Measurements from ENCODE around the gene NECAB2.

NECAB2 gene

DNA sequence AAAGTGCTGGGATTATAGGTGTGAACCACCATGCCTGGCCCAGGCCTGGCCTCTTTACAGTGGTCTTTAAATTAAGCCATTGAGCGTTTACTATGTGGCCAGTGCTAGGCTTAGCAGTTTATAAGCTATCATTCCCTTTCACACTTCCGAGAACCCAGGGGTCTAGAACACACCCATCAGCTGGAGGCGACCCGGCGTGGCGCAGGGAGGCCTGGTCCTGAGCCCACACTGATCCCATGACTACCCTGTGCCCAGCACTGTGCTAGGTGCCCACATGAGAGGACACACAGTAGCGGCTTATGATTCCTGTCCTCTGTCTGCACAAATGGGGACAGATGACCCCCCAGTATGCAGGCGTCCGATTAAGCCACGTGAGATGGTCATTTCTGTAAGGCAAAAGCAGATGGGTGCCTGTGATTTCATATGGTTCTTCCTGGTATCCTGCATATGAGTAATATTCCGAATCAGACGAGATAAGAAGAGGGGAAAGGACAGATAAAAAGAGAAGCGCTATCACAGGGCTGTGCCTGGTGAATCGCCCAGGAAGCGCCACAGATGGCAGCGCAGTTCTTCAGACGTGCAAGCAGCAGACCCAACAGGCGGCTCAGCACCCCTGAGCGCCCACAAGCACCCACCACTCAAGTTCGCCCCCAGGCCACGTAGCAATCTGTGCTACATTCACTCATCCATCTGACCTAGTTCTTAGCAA, 9.8 kb upstream of the NECAB2 start:
- Histone ChIP-seq H3K4me3 (no peak overlapping the region), H4K20me1 (no peaks in the 10 kb centered on the region), H3K27me3 (peaks cover 26% of the 10 kb centered on the region), H3K4me1 (peaks cover 5% of the 10 kb centered on the region), H3K27ac (no peak overlapping the region), H3K9ac (no peak overlapping the region), H3K4me2 (no peak overlapping the region), H3K36me3 (no peaks in the 10 kb centered on the region), H3K9me3 (no peaks in the 10 kb centered on the region)
- no peak for TF ChIP-seq Cebpa-rat (IDR thresholded peaks at IDR 0.05)

GRCh38 chr16:83958846-83959565, 9.0 kb upstream of the NECAB2 start:
- Histone ChIP-seq H3K4me2 (no peak overlapping the region), H3K4me3 (no peak overlapping the region), H4K20me1 (no peaks in the 10 kb centered on the region), H3K9me3 (no peaks in the 10 kb centered on the region), H3K9ac (no peak overlapping the region), H3K4me1 (no peaks in the 10 kb centered on the region), H3K36me3 (no peaks in the 10 kb centered on the region), H3K27me3 (peaks cover 18% of the 10 kb centered on the region), H3K27ac (no peak overlapping the region)
- no peak for TF ChIP-seq Cebpa-rat (IDR thresholded peaks at IDR 0.05)

DNA sequence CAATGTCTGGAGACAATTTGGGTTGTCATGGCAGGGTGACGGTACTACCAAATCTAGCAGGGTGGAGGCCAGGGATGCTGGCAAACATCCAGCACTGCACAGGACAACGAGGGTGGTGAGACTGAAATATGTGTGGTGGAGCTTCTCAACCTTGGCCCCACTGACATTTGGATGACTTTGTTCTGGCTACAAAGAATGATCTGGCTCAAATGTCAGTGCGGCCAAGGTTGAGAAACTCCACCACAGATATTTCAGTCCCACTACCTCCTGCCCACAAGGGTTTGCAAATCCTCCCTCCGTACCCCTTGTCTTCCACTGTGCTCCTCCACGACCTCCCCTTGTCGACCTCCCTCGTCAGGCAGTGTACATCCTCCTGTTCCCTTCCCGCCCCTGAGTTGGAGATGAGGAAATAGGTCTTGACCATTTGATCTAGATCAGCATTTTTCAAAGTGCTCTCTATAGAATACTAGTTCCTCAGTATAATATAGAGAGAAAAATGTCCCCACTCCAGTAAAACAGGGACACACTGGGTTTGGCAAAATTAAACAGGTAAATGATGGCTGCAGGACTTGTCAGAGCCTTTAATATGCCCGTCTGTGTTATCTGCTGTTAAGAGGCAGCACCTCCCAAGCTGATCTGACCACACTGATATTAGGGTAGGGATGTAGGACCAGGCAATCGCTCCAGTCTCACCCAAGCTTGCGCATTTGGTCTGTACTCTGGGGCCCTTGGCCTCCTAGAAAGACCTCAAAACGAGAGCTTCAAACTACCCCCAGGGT, 8.2 kb upstream of the NECAB2 start:
- Histone ChIP-seq H3K9ac (no peak overlapping the region), H3K4me3 (no peak overlapping the region), H3K9me3 (no peaks in the 10 kb centered on the region), H4K20me1 (no peaks in the 10 kb centered on the region), H3K27ac (no peak overlapping the region), H3K36me3 (no peaks in the 10 kb centered on the region), H3K4me2 (no peak overlapping the region), H3K4me1 (no peaks in the 10 kb centered on the region), H3K27me3 (peaks cover 10% of the 10 kb centered on the region)
- no peak for TF ChIP-seq Cebpa-rat (IDR thresholded peaks at IDR 0.05)

DNA sequence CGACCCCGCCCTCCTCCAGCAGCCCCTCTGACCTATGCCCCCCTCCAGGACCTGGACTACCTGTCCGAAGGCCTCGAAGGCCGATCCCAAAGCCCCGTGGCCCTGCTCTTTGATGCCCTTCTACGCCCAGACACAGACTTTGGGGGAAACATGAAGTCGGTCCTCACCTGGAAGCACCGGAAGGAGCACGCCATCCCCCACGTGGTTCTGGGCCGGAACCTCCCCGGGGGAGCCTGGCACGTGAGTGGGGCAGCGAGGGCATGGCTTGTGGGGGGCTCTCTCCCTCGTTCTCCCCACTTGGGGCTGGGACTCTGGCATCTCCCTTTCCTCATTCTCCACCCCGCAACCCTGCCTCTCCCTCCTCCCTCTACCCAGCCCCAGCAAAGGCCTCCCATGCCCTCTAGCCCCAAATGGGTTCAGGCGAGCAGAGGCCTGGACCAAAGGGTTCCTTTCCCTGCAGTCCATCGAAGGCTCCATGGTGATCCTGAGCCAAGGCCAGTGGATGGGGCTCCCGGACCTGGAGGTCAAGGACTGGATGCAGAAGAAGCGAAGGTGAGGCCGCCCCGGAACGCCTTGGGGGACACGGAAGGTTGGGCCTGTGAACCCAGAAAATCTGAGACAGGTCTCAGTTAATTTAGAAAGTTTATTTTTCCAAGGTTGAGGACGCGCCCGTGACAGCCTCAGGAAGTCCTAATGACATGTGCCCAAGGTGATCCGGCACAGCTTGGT, 7.4 kb upstream of the NECAB2 start:
- H3K4me2 ChIP-seq = no peak overlapping the region
- H3K9ac ChIP-seq = no peak overlapping the region
- no peaks in the 10 kb centered on the region for H3K9me3 ChIP-seq
- H3K36me3 ChIP-seq = no peaks in the 10 kb centered on the region
- no peak overlapping the region for H3K27ac ChIP-seq
- no peaks in the 10 kb centered on the region for H3K4me1 ChIP-seq
- no peak overlapping the region for H3K4me3 ChIP-seq
- peaks cover 2% of the 10 kb centered on the region; the same call in 1 of the 2 replicates for H3K27me3 ChIP-seq
- TF ChIP-seq Cebpa-rat (IDR thresholded peaks at IDR 0.05) = no peak
- H4K20me1 ChIP-seq = no peaks in the 10 kb centered on the region

- Histone ChIP-seq H3K27me3 (no peaks in the 10 kb centered on the region), H3K4me3 (no peak overlapping the region), H3K4me2 (no peak overlapping the region), H4K20me1 (no peaks in the 10 kb centered on the region), H3K9me3 (no peaks in the 10 kb centered on the region), H3K9ac (no peak overlapping the region), H3K4me1 (no peaks in the 10 kb centered on the region), H3K36me3 (no peaks in the 10 kb centered on the region), H3K27ac (no peak overlapping the region)
- no peak for TF ChIP-seq Cebpa-rat (IDR thresholded peaks at IDR 0.05)
Measured at GRCh38 chr16:83961591-83961990, 6.5 kb upstream of the NECAB2 start.

- Histone ChIP-seq H3K27me3 (peaks cover 5% of the 10 kb centered on the region; the same call in 1 of the 2 replicates), H3K9ac (no peak overlapping the region), H3K4me2 (no peak overlapping the region), H3K4me1 (no peaks in the 10 kb centered on the region), H3K4me3 (no peak overlapping the region), H3K36me3 (no peaks in the 10 kb centered on the region), H4K20me1 (no peaks in the 10 kb centered on the region), H3K9me3 (no peaks in the 10 kb centered on the region), H3K27ac (no peak overlapping the region)
- TF ChIP-seq Cebpa-rat (IDR thresholded peaks at IDR 0.05) = no peak
Measured at GRCh38 chr16:83963277-83964119, 4.5 kb upstream of the NECAB2 start.

GRCh38 chr16:83964684-83965443, 3.2 kb upstream of the NECAB2 start:
- Histone ChIP-seq H4K20me1 (no peaks in the 10 kb centered on the region), H3K27me3 (peaks cover 17% of the 10 kb centered on the region), H3K4me3 (no peak overlapping the region), H3K4me2 (no peak overlapping the region), H3K9ac (no peak overlapping the region), H3K9me3 (no peaks in the 10 kb centered on the region), H3K27ac (no peak overlapping the region), H3K36me3 (no peaks in the 10 kb centered on the region), H3K4me1 (no peaks in the 10 kb centered on the region)
- no peak for TF ChIP-seq Cebpa-rat (IDR thresholded peaks at IDR 0.05)

GRCh38 chr16:83965444-83966152, 2.4 kb upstream of the NECAB2 start:
- no peaks in the 10 kb centered on the region for H3K36me3 ChIP-seq
- no peak overlapping the region for H3K4me3 ChIP-seq
- no peaks in the 10 kb centered on the region for H3K9me3 ChIP-seq
- H3K9ac ChIP-seq = no peak overlapping the region
- no peaks in the 10 kb centered on the region for H3K4me1 ChIP-seq
- H4K20me1 ChIP-seq = no peaks in the 10 kb centered on the region
- no peak for TF ChIP-seq Cebpa-rat (IDR thresholded peaks at IDR 0.05)
- peaks cover 23% of the 10 kb centered on the region for H3K27me3 ChIP-seq
- H3K27ac ChIP-seq = no peak overlapping the region
- H3K4me2 ChIP-seq = no peak overlapping the region

Data from BLaER1 (cell line).